ENCODE results near the gene NRSN1.

Gene NRSN1

DNA sequence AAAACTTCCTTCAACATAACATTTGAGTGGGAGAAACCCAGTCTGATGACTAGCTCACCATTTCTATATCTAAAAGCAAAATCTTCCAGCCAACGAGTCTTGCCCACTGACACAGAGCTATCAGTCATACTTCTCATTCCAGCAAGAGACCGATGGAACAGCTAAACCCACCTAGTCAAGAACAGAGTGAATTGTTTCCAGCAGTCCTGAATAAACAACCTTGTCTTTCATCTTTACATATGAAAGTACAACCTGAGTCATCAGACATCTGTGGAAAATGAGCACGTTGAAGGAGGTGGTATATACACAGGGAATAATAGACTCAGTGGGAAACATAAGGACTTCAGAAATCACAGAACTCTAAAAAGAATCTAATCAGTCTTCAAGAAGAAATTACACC, 23.8 kb downstream of the NRSN1 start:
- H3K27me3 ChIP-seq (ENCODE audit: insufficient read depth, poor library complexity, severe bottlenecking), result no peaks in the 10 kb centered on the region
- no peak overlapping the region for H3K27ac ChIP-seq (replicated peaks)
- no peak for DNase-seq (ENCODE audit: low read depth in 1 of 2, low spot score in 1 of 2)
- TF ChIP-seq, protein P1, sequence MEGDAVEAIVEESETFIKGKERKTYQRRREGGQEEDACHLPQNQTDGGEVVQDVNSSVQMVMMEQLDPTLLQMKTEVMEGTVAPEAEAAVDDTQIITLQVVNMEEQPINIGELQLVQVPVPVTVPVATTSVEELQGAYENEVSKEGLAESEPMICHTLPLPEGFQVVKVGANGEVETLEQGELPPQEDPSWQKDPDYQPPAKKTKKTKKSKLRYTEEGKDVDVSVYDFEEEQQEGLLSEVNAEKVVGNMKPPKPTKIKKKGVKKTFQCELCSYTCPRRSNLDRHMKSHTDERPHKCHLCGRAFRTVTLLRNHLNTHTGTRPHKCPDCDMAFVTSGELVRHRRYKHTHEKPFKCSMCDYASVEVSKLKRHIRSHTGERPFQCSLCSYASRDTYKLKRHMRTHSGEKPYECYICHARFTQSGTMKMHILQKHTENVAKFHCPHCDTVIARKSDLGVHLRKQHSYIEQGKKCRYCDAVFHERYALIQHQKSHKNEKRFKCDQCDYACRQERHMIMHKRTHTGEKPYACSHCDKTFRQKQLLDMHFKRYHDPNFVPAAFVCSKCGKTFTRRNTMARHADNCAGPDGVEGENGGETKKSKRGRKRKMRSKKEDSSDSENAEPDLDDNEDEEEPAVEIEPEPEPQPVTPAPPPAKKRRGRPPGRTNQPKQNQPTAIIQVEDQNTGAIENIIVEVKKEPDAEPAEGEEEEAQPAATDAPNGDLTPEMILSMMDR (IDR thresholded peaks at IDR 0.05; ENCODE audit: insufficient read depth, low read length), result no peak
- TF ChIP-seq REST (IDR thresholded peaks at IDR 0.05; ENCODE audit: insufficient replicate concordance, low read depth) (no peak), POLR2AphosphoS5 (IDR thresholded peaks at IDR 0.05; ENCODE audit: low read depth) (no peak), SPI1 (IDR thresholded peaks at IDR 0.05; ENCODE audit: borderline replicate concordance, low read depth) (no peak), GABPA (IDR thresholded peaks at IDR 0.05; ENCODE audit: low read depth) (no peak)
- H3K4me3 ChIP-seq (replicated peaks; ENCODE audit: insufficient read depth, low read length), result no peak overlapping the region

DNA sequence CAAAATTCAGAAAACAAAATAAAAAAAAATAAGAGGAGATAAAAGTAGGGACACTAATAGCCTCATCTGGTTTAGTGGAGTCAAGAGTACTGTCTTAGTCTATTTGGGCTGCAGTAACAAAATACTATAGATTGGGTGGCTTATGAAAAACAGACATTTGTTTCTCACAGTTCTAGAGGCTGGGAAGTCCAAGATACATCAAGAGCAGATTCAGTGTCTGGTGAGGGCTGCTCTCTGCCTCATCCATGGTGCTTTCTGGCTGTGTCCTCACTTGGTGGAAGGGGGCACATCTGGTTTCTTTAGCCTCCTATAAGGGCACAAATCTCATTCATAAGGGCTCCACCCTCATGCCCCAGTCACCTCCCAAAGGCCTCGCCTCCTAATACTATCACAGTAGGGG, 26.0 kb downstream of the NRSN1 start:
- DNase-seq (ENCODE audit: low read depth in 1 of 2, low spot score in 1 of 2), result no peak
- Histone ChIP-seq H3K4me3 (replicated peaks; ENCODE audit: insufficient read depth, low read length) (no peak overlapping the region), H3K27ac (replicated peaks) (no peak overlapping the region), H3K27me3 (ENCODE audit: insufficient read depth, poor library complexity, severe bottlenecking) (no peaks in the 10 kb centered on the region)
- TF ChIP-seq, protein P1 (IDR thresholded peaks at IDR 0.05; ENCODE audit: insufficient read depth, low read length), result no peak
- TF ChIP-seq SPI1 (IDR thresholded peaks at IDR 0.05; ENCODE audit: borderline replicate concordance, low read depth) (no peak), GABPA (IDR thresholded peaks at IDR 0.05; ENCODE audit: low read depth) (no peak), POLR2AphosphoS5 (IDR thresholded peaks at IDR 0.05; ENCODE audit: low read depth) (no peak), REST (IDR thresholded peaks at IDR 0.05; ENCODE audit: insufficient replicate concordance, low read depth) (no peak)

DNA sequence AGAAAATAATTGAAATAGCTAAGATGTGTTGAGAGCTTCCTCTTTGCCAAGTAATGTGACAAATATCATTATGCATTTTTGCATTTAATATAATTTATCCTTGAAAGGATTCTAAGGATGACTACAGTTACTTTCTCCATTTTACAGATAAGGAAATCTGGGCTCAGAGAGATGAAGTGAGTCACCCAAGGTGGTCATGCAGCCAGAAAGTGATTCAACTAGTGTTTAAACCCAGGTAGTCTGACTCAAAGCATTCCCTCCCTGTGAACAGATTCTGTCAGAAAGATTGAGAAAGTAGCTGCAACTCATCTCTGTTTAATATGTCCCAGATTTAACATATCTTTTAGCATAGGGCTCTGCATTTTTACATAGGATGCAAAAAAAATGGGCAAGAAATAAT, 28.1 kb downstream of the NRSN1 start:
- no peaks in the 10 kb centered on the region for H3K27me3 ChIP-seq (ENCODE audit: insufficient read depth, poor library complexity, severe bottlenecking)
- TF ChIP-seq SPI1 (IDR thresholded peaks at IDR 0.05; ENCODE audit: borderline replicate concordance, low read depth), result no peak
- TF ChIP-seq POLR2AphosphoS5 (IDR thresholded peaks at IDR 0.05; ENCODE audit: low read depth), result no peak
- TF ChIP-seq, protein P1 (IDR thresholded peaks at IDR 0.05; ENCODE audit: insufficient read depth, low read length), result no peak
- no peak for TF ChIP-seq REST (IDR thresholded peaks at IDR 0.05; ENCODE audit: insufficient replicate concordance, low read depth)
- TF ChIP-seq GABPA (IDR thresholded peaks at IDR 0.05; ENCODE audit: low read depth), result no peak
- no peak for DNase-seq (ENCODE audit: low read depth in 1 of 2, low spot score in 1 of 2)

More for the DNA sequence above, 28.1 kb downstream of the NRSN1 start:
- Histone ChIP-seq H3K27ac (replicated peaks) (no peak overlapping the region), H3K4me3 (replicated peaks; ENCODE audit: insufficient read depth, low read length) (no peak overlapping the region)
